Liver (tissue), 3 donors: ENCODE results near the gene SPEG.

Experiments
- ATF3 ChIP-seq: IDR thresholded peaks from 2 replicates; pipeline ENCODE4 v1.6.1; 2016; ENCODE audit warnings: antibody characterized with exemption
- CTCF ChIP-seq: fragments of 150-350 bp; IDR thresholded peaks from 2 replicates; pipeline ENCODE4 v1.5.1; 2017; ENCODE audit warnings: improper control_type of control experiment, low read depth, low read length; ENCODE audit not compliant: missing input control
- FOXA1 ChIP-seq: IDR thresholded peaks from 2 replicates; pipeline ENCODE4 v1.6.1; 2016; ENCODE audit warnings: antibody characterized with exemption
- FOXA2 ChIP-seq: IDR thresholded peaks from 2 replicates; pipeline ENCODE4 v1.6.1; 2016; ENCODE audit warnings: antibody characterized with exemption
- MAX ChIP-seq: IDR thresholded peaks from 2 replicates; pipeline ENCODE4 v1.6.1; 2016; ENCODE audit warnings: antibody characterized with exemption
- RAD21 ChIP-seq, 2 donors: IDR thresholded peaks; 2 replicates each; pipeline ENCODE4 v1.6.1; 2016; ENCODE audit warnings: antibody characterized with exemption in 2 of 2, mild to moderate bottlenecking in 2 of 2
- REST ChIP-seq: IDR thresholded peaks from 2 replicates; pipeline ENCODE4 v1.6.1; 2016; ENCODE audit warnings: antibody characterized with exemption, mild to moderate bottlenecking
- RXRA ChIP-seq, 2 donors: IDR thresholded peaks; 2 replicates each; pipeline ENCODE4 v1.6.1; 2017 to 2018; ENCODE audit warnings: antibody characterized with exemption in 2 of 2, mild to moderate bottlenecking in 1 of 2
- SP1 ChIP-seq: IDR thresholded peaks from 2 replicates; pipeline ENCODE4 v1.6.1; 2018; ENCODE audit warnings: antibody characterized with exemption, mild to moderate bottlenecking
- TAF1 ChIP-seq: conservative IDR thresholded peaks from 2 replicates; pipeline ENCODE4 v1.6.1; 2016; ENCODE audit warnings: antibody characterized with exemption, mild to moderate bottlenecking
- YY1 ChIP-seq: IDR thresholded peaks from 2 replicates; pipeline ENCODE4 v1.6.1; 2016; ENCODE audit warnings: antibody characterized with exemption, mild to moderate bottlenecking
- ZBTB33 ChIP-seq: IDR thresholded peaks from 2 replicates; pipeline ENCODE4 v1.6.1; 2016; ENCODE audit warnings: antibody characterized with exemption
- donor health status: healthy.
- donor health status: healthy.

- TF ChIP-seq RXRA (IDR thresholded peaks at IDR 0.05) (no peak), CTCF (no peak), YY1 (no peak), FOXA1 (no peak), RAD21 (IDR thresholded peaks at IDR 0.05) (no peak), REST (no peak), MAX (no peak), SP1 (no peak), TAF1 (no peak), FOXA2 (no peak), ATF3 (no peak), ZBTB33 (no peak)
Measured at GRCh38 chr2:219532378-219532649, 97.7 kb downstream of the SPEG start.
